Mesenchymal stem cell (in vitro differentiated cells and primary cell): ENCODE results near the gene EPB41.

Source experiments
- DNase-seq: peaks from one replicate; pipeline ENCODE4 v3.0.0-alpha.2; 2013
- H2AFZ ChIP-seq: one replicate; pipeline ENCODE4 v1.6.1; 2013; ENCODE audit warnings: low read depth, mild to moderate bottlenecking, control low read depth, inconsistent platforms, low read length, moderate library complexity
- H2AK5ac ChIP-seq: 2 replicates; pipeline ENCODE4 v1.6.1; 2013; ENCODE audit warnings: low read length, moderate library complexity, mild to moderate bottlenecking, inconsistent platforms; ENCODE audit not compliant: severe bottlenecking
- H2BK120ac ChIP-seq: one replicate; pipeline ENCODE4 v1.6.1; 2013; ENCODE audit warnings: low read depth, mild to moderate bottlenecking, inconsistent platforms, low read length, moderate library complexity
- H2BK12ac ChIP-seq, 2 experiments: one replicate each; pipeline ENCODE4 v1.6.1; 2013; ENCODE audit warnings: inconsistent platforms in 2 of 2, low read length in 2 of 2, mild to moderate bottlenecking in 2 of 2, moderate library complexity in 2 of 2, control low read depth in 1 of 2
- H2BK15ac ChIP-seq: one replicate; pipeline ENCODE4 v1.6.1; 2013; ENCODE audit warnings: mild to moderate bottlenecking, low read depth, inconsistent platforms; ENCODE audit not compliant: poor library complexity, severe bottlenecking
- H2BK5ac ChIP-seq: 2 replicates; pipeline ENCODE4 v1.6.1; 2013; ENCODE audit warnings: low read depth, mild to moderate bottlenecking, low read length, control low read depth, inconsistent platforms; ENCODE audit not compliant: poor library complexity, severe bottlenecking
- H3K14ac ChIP-seq, 2 experiments: one replicate each; pipeline ENCODE4 v1.6.1; 2013; ENCODE audit warnings: inconsistent platforms in 2 of 2, low read length in 2 of 2, control low read depth in 1 of 2, mild to moderate bottlenecking in 1 of 2, moderate library complexity in 1 of 2
- H3K18ac ChIP-seq, 2 experiments: one replicate each; pipeline ENCODE4 v1.6.1; 2013; ENCODE audit warnings: inconsistent platforms in 2 of 2, low read length in 2 of 2, control low read depth in 1 of 2, low read depth in 1 of 2, mild to moderate bottlenecking in 1 of 2
- H3K23ac ChIP-seq, 2 experiments: one replicate each; pipeline ENCODE4 v1.6.1; 2013; ENCODE audit warnings: inconsistent platforms in 2 of 2, low read length in 2 of 2, mild to moderate bottlenecking in 2 of 2, moderate library complexity in 2 of 2, control low read depth in 1 of 2
- H3K27ac ChIP-seq: 2 replicates; pipeline ENCODE4 v1.5.1; 2013; ENCODE audit warnings: mild to moderate bottlenecking, moderate library complexity, low read length, control low read depth, inconsistent platforms; ENCODE audit not compliant: poor library complexity, severe bottlenecking
- H3K27me3 ChIP-seq, 2 experiments: 2 replicates each; pipeline versions ENCODE4 v1.6.1 to v1.7.0; 2013; ENCODE audit warnings: low read length in 2 of 2, mild to moderate bottlenecking in 2 of 2, moderate library complexity in 2 of 2, control low read depth in 1 of 2, inconsistent platforms in 1 of 2; ENCODE audit not compliant: control insufficient read depth in 1 of 2, insufficient read depth in 1 of 2
- H3K36me3 ChIP-seq, 2 experiments: 2 replicates each; pipeline versions ENCODE4 v1.6.1 to v1.7.0; 2013; ENCODE audit warnings: low read length in 2 of 2, control low read depth in 1 of 2, inconsistent platforms in 1 of 2, low read depth in 1 of 2, mild to moderate bottlenecking in 1 of 2; ENCODE audit not compliant: insufficient read depth in 2 of 2, control insufficient read depth in 1 of 2
- H3K4ac ChIP-seq, 2 experiments: one replicate each; pipeline ENCODE4 v1.6.1; 2013; ENCODE audit warnings: inconsistent platforms in 2 of 2, low read length in 2 of 2, mild to moderate bottlenecking in 2 of 2, moderate library complexity in 2 of 2, control low read depth in 1 of 2, low read depth in 1 of 2
- H3K4me1 ChIP-seq: 2 replicates; pipeline ENCODE4 v1.6.1; 2013; ENCODE audit warnings: low read depth, low read length, control low read depth; ENCODE audit not compliant: control insufficient read depth, insufficient read depth
- H3K4me2 ChIP-seq: 2 replicates; pipeline ENCODE4 v1.6.1; 2013; ENCODE audit warnings: low read length, mild to moderate bottlenecking, inconsistent platforms; ENCODE audit not compliant: poor library complexity, severe bottlenecking
- H3K4me3 ChIP-seq, 2 experiments: 2 replicates each; pipeline versions ENCODE4 v1.5.1 to v1.7.0; 2013; ENCODE audit warnings: low read length in 2 of 2, mild to moderate bottlenecking in 2 of 2, control low read depth in 1 of 2, low read depth in 1 of 2; ENCODE audit not compliant: insufficient read depth in 1 of 2
- H3K79me1 ChIP-seq: replicated peaks from 2 replicates; pipeline ENCODE4 v1.6.1; 2013; ENCODE audit warnings: mild to moderate bottlenecking, control low read depth, low read length, inconsistent platforms; ENCODE audit not compliant: poor library complexity, severe bottlenecking
- H3K9ac ChIP-seq: 2 replicates; pipeline ENCODE4 v1.7.0; 2013; ENCODE audit warnings: mild to moderate bottlenecking, low read length, moderate library complexity
- H3K9me3 ChIP-seq: 2 replicates; pipeline ENCODE4 v1.7.0; 2013; ENCODE audit warnings: mild to moderate bottlenecking, low read length; ENCODE audit not compliant: control insufficient read depth
- H4K8ac ChIP-seq: one replicate; pipeline ENCODE4 v1.6.1; 2013; ENCODE audit warnings: inconsistent platforms, mild to moderate bottlenecking, low read length, moderate library complexity
- H4K91ac ChIP-seq: one replicate; pipeline ENCODE4 v1.6.1; 2013; ENCODE audit warnings: mild to moderate bottlenecking, low read length, inconsistent platforms
- WGBS: methylation state at CpG from one replicate; pipeline ENCODE4 v1.1.7; 2013; ENCODE audit warnings: mixed read lengths; 5-methylcytosine and 5-hydroxymethylcytosine counted together

Gene EPB41

GRCh38 chr1:29123053-29123886 is 208.9 kb downstream of the EPB41 start:
- Histone ChIP-seq H3K18ac (peak overlapping the region; percentile 89 to 98), H3K4me2 (peak overlapping the region; percentile 94), H3K4me1 (peaks cover 29% of the 10 kb centered on the region), H3K4ac (peak overlapping the region; percentile 37 to 84), H4K91ac (peak overlapping the region; percentile 84), H3K9ac (peak overlapping the region; percentile 96), H2AFZ (no peak overlapping the region), H2BK15ac (peak overlapping the region; percentile 44), H3K4me3 (peak overlapping the region; percentile 71 to 89), H3K79me1 (peaks cover 17% of the 10 kb centered on the region), H4K8ac (peak overlapping the region; percentile 58), H2BK5ac (no peak overlapping the region), H3K9me3 (no peaks in the 10 kb centered on the region), H3K27me3 (peaks cover 6 to 7% of the 10 kb centered on the region in 2 experiments), H3K36me3 (peaks cover 16 to 19% of the 10 kb centered on the region in 2 experiments), H3K27ac (peak overlapping the region; percentile 10), H2AK5ac (no peak overlapping the region), H3K23ac (peak overlapping the region in 1 of 2 experiments; percentile 54), H2BK12ac (peak overlapping the region in 1 of 2 experiments; percentile 47), H3K14ac (peak overlapping the region in 1 of 2 experiments; percentile 79), H2BK120ac (peak overlapping the region; percentile 82)
- 2% methylated on average over 59 of the region's 70 CpGs for WGBS
- peak; percentile 59 for DNase-seq

- WGBS: 1% methylated on average over 32 of the region's 46 CpGs
- Histone ChIP-seq H3K79me1 (peaks cover 17% of the 10 kb centered on the region), H3K27ac (peak within 1 kb of the TSS; percentile 32), H2AK5ac (no peak within 1 kb of the TSS), H3K36me3 (peaks cover 11 to 15% of the 10 kb centered on the region in 2 experiments), H4K91ac (peak within 1 kb of the TSS; percentile 84), H3K4me1 (peaks cover 29% of the 10 kb centered on the region), H2AFZ (peak within 1 kb of the TSS; percentile 72), H3K27me3 (peaks cover 6 to 14% of the 10 kb centered on the region in 2 experiments), H3K9me3 (no peaks in the 10 kb centered on the region), H3K4me3 (peak within 1 kb of the TSS; percentile 71 to 89), H3K4ac (peak within 1 kb of the TSS; percentile 51 to 84), H3K18ac (peak within 1 kb of the TSS; percentile 89 to 98), H3K23ac (peak within 1 kb of the TSS in 1 of 2 experiments; percentile 54), H3K9ac (peak within 1 kb of the TSS; percentile 96), H3K4me2 (peak within 1 kb of the TSS; percentile 94), H4K8ac (peak within 1 kb of the TSS; percentile 58), H2BK5ac (no peak within 1 kb of the TSS), H2BK15ac (peak within 1 kb of the TSS; percentile 87), H3K14ac (peak within 1 kb of the TSS in 1 of 2 experiments; percentile 79), H2BK12ac (peak within 1 kb of the TSS in 1 of 2 experiments; percentile 64), H2BK120ac (peak within 1 kb of the TSS; percentile 82)
- no peak for DNase-seq
Observed at GRCh38 chr1:29123887-29124365, 209.6 kb downstream of the EPB41 start, which contains the start of gene TMEM200B. Gene TMEM200B, minus strand, starts transcription at chr1:29123903. Its CDS starts 2,075 bp downstream, at chr1:29121828.

- Histone ChIP-seq H3K4ac (peak overlapping the region; percentile 51 to 71), H2BK120ac (peak overlapping the region; percentile 82), H2BK12ac (peak overlapping the region in 1 of 2 experiments; percentile 81), H2BK5ac (no peak overlapping the region), H3K27ac (peak overlapping the region; percentile 32), H3K79me1 (peaks cover 17% of the 10 kb centered on the region), H3K14ac (peak overlapping the region in 1 of 2 experiments; percentile 35), H3K4me1 (peaks cover 29% of the 10 kb centered on the region), H3K4me3 (peak overlapping the region; percentile 71 to 89), H3K4me2 (peak overlapping the region; percentile 94), H3K9me3 (no peaks in the 10 kb centered on the region), H3K23ac (peak overlapping the region in 1 of 2 experiments; percentile 2), H3K18ac (peak overlapping the region; percentile 73 to 84), H4K8ac (peak overlapping the region; percentile 69), H3K9ac (peak overlapping the region; percentile 96), H4K91ac (peak overlapping the region; percentile 52), H2AK5ac (peak overlapping the region; percentile 44), H3K36me3 (peaks cover 11 to 14% of the 10 kb centered on the region in 2 experiments), H3K27me3 (peaks cover 6 to 15% of the 10 kb centered on the region in 2 experiments), H2AFZ (peak overlapping the region; percentile 72), H2BK15ac (peak overlapping the region; percentile 87)
- peak; percentile 85 for DNase-seq
- 9% methylated on average over 66 of the region's 85 CpGs for WGBS
Observed at GRCh38 chr1:29124366-29125236, 210.2 kb downstream of the EPB41 start.
